GM13977 (cell line): ENCODE measurements around the gene RSF1.

Experiments
- DNase-seq: peaks from one replicate; pipeline ENCODE4 v3.0.0; 2012; ENCODE audit warnings: low spot score
- CTCF ChIP-seq: IDR thresholded peaks from 2 replicates; pipeline ENCODE4 v1.5.1; 2012; ENCODE audit warnings: mild to moderate bottlenecking, control low read depth; ENCODE audit not compliant: insufficient read depth; ENCODE audit errors: extremely low read depth, missing control alignments
- in situ Hi-C: fragments of 300-500 bp; cut with MboI; formaldehyde crosslinking; loops from one replicate; pipeline ENCODE4 v1.12.0; 2022; ENCODE audit warnings: low sequenced_read_pairs, low pct_unique_long_range_greater_than_20kb, mixed read lengths, inconsistent platforms; ENCODE audit not compliant: unreplicated experiment

Gene RSF1

GRCh38 chr11:77806415-77806814 lies 14.1 kb downstream of the RSF1 start:
- in situ Hi-C loops = no loop called here
- TF ChIP-seq CTCF = no peak
- no peak for DNase-seq

GRCh38 chr11:77801477-77801876 lies 19.0 kb downstream of the RSF1 start:
- DNase-seq = no peak
- in situ Hi-C loops = no loop called here
- TF ChIP-seq CTCF = no peak

- in situ Hi-C loops = no loop called here
- no peak for TF ChIP-seq CTCF
- DNase-seq = no peak
Observed at GRCh38 chr11:77800449-77800848, 20.1 kb downstream of the RSF1 start.

- TF ChIP-seq CTCF = no peak
- DNase-seq = no peak
- in situ Hi-C loops = no loop called here
Observed at GRCh38 chr11:77799338-77799737, 21.2 kb downstream of the RSF1 start.

- in situ Hi-C loops = no loop called here
- DNase-seq = no peak
- TF ChIP-seq CTCF = no peak
Observed at GRCh38 chr11:77793972-77794371, 26.6 kb downstream of the RSF1 start.

- TF ChIP-seq CTCF = no peak
- in situ Hi-C loops = no loop called here
- DNase-seq = no peak
Observed at GRCh38 chr11:77791301-77791700, 29.2 kb downstream of the RSF1 start.

GRCh38 chr11:77789731-77790476 lies 30.6 kb downstream of the RSF1 start:
- in situ Hi-C loops = no loop called here
- no peak for TF ChIP-seq CTCF

More at GRCh38 chr11:77789731-77790476, 30.6 kb downstream of the RSF1 start:
- DNase-seq = no peak
